ENCODE measurements around the gene TMEM244.

- TF ChIP-seq CTCF (IDR thresholded peaks at IDR 0.05) (no peak), POLR2A (IDR thresholded peaks at IDR 0.05) (no peak)
Observed at GRCh38 chr6:129884211-129884610, 23.1 kb upstream of the TMEM244 start.

Data from Peyer's patch (tissue), 4 donors.